GM12878 (cell line): ENCODE data around the gene GALNTL6. TPM values are rescaled to one million over a fixed set of nuclear protein-coding genes. Genes with fewer than 3 reads are reported as not detected.

ENCODE experiments used
- ATAC-seq: fragments of 200-7000 bp; cut with Tn5 transposase; 3 replicates; pipeline ENCODE4 v1.9.1; 2020; ENCODE audit warnings: mild to moderate bottlenecking, moderate library complexity
- BruUV-seq: library from RNA; stranded (reverse); fragments of 400-500 nt; replicated peaks from 2 replicates; lab custom pipeline; 2021; lab: Mats Ljungman, UMichigan
- CTCF ChIA-PET: fragments of 300-600 bp; sonication (Branson Sonifier 250); formaldehyde crosslinking; extraction: SDS; loops from one replicate; lab custom pipeline; 2021; ENCODE audit warnings: inconsistent platforms; lab: Yijun Ruan, JAX
- POLR2A ChIA-PET: fragments of 350-600 bp; formaldehyde crosslinking; extraction: SDS; loops from one replicate; lab custom pipeline; 2021; ENCODE audit warnings: inconsistent platforms; lab: Charles Lee
- RAD21 ChIA-PET: fragments of 300-600 bp; sonication (Branson Sonifier 250); formaldehyde crosslinking; loops from one replicate; lab custom pipeline; 2023; ENCODE audit warnings: antibody characterized with exemption; ENCODE audit not compliant: unreplicated experiment; lab: Charles Lee
- SMC1A ChIA-PET: fragments of 300-600 bp; sonication (Branson Sonifier 250); formaldehyde crosslinking; loops from one replicate; lab custom pipeline; 2023; ENCODE audit not compliant: unreplicated experiment, uncharacterized antibody; lab: Charles Lee
- DNase-seq: peaks from one replicate; pipeline ENCODE4 v3.0.0-alpha.2; 2011; ENCODE audit warnings: low read depth, low spot score
- FAIRE-seq: peaks from 3 replicates; lab custom pipeline; 2011; peaks lifted over from hg19 to GRCh38; lab: Jason Lieb, UNC
- H2AFZ ChIP-seq: 2 replicates; pipeline ENCODE4 v1.6.0; 2011; ENCODE audit warnings: low read depth, low read length, control low read depth; ENCODE audit not compliant: control insufficient read depth
- H3K27ac ChIP-seq: 2 replicates; pipeline ENCODE4 v1.5.1; 2011; ENCODE audit warnings: control low read depth; ENCODE audit not compliant: control insufficient read depth, insufficient read depth
- H3K27me3 ChIP-seq, 2 experiments: replicated peaks in 1 of 2; 2 replicates each; pipeline versions ENCODE4 v1.6.0 to v1.6.1; 2011; ENCODE audit warnings: low read length in 1 of 2; ENCODE audit not compliant: control insufficient read depth in 2 of 2, insufficient read depth in 2 of 2
- H3K36me3 ChIP-seq, 2 experiments: 2 replicates each; pipeline ENCODE4 v1.5.1; 2011; ENCODE audit warnings: low read length in 1 of 2; ENCODE audit not compliant: control insufficient read depth in 2 of 2, insufficient read depth in 2 of 2
- H3K4me1 ChIP-seq: 2 replicates; pipeline ENCODE4 v1.6.1; 2011; ENCODE audit warnings: mild to moderate bottlenecking, low read length, moderate library complexity, mixed read lengths; ENCODE audit not compliant: control insufficient read depth, insufficient read depth
- H3K4me2 ChIP-seq: 2 replicates; pipeline ENCODE4 v1.6.0; 2011; ENCODE audit warnings: control low read depth; ENCODE audit not compliant: control insufficient read depth, insufficient read depth
- H3K4me3 ChIP-seq: fragments of 200-600 bp; sonication (generic); 2 replicates; pipeline ENCODE4 v1.5.1; 2016
- H3K79me2 ChIP-seq: 2 replicates; pipeline ENCODE4 v1.6.0; 2011; ENCODE audit warnings: low read length; ENCODE audit not compliant: control insufficient read depth, insufficient read depth
- H3K9ac ChIP-seq: 2 replicates; pipeline ENCODE4 v1.8.0; 2011; ENCODE audit warnings: low read length, control low read depth, mixed read lengths; ENCODE audit not compliant: control insufficient read depth, insufficient read depth
- H3K9me3 ChIP-seq: replicated peaks from 3 replicates; pipeline ENCODE4 v1.5.1; 2011; ENCODE audit warnings: mild to moderate bottlenecking, low read length; ENCODE audit not compliant: control insufficient read depth, insufficient read depth
- H4K20me1 ChIP-seq: 2 replicates; pipeline ENCODE4 v1.6.0; 2011; ENCODE audit not compliant: control insufficient read depth, insufficient read depth
- CHD2 ChIP-seq: IDR thresholded peaks from 2 replicates; pipeline ENCODE4 v1.6.1; 2011; ENCODE audit warnings: low read depth, low read length, improper control_type of control experiment, borderline replicate concordance
- CREB1 ChIP-seq: IDR thresholded peaks from 2 replicates; pipeline ENCODE4 v1.6.1; 2012; ENCODE audit warnings: low read depth, mild to moderate bottlenecking, inconsistent platforms
- E2F8 ChIP-seq: fragments of 450-650 bp; IDR thresholded peaks from 2 replicates; pipeline ENCODE4 v1.6.1; 2018; ENCODE audit warnings: mild to moderate bottlenecking, low read depth, moderate library complexity; ENCODE audit not compliant: partially characterized antibody
- LARP7 ChIP-seq: fragments of 450-650 bp; IDR thresholded peaks from 2 replicates; pipeline ENCODE4 v1.6.1; 2017; ENCODE audit warnings: mild to moderate bottlenecking
- PAX8 ChIP-seq: fragments of 450-650 bp; IDR thresholded peaks from 2 replicates; pipeline ENCODE4 v1.6.1; 2017; ENCODE audit warnings: mild to moderate bottlenecking, moderate library complexity
- RELA ChIP-seq: fragments of 450-650 bp; IDR thresholded peaks from 2 replicates; pipeline ENCODE4 v1.8.0; 2014; ENCODE audit warnings: borderline replicate concordance; ENCODE audit not compliant: partially characterized antibody
- SP1 ChIP-seq: IDR thresholded peaks from one replicate; pipeline ENCODE4 v1.6.1; 2011; ENCODE audit warnings: low read depth, low read length
- ZNF384 ChIP-seq: IDR thresholded peaks from 2 replicates; pipeline ENCODE4 v1.6.1; 2012; ENCODE audit warnings: low read depth, mild to moderate bottlenecking, low read length, improper control_type of control experiment, borderline replicate concordance
- ZZZ3 ChIP-seq: IDR thresholded peaks from 2 replicates; pipeline ENCODE4 v1.6.1; 2011; ENCODE audit warnings: low read depth; ENCODE audit not compliant: control insufficient read depth, insufficient read length
- in situ Hi-C: fragments of 300-500 bp; cut with MboI; formaldehyde crosslinking; loops from 9 replicates; pipeline ENCODE4 v1.14.3; 2018; ENCODE audit warnings: mixed read lengths
- intact Hi-C: fragments of 100-400 bp; cut with micrococcal nuclease; formaldehyde crosslinking; loops from one replicate; pipeline ENCODE4 v1.14.2; 2022; ENCODE audit not compliant: unreplicated experiment
- polyA plus RNA-seq, 11 experiments: library from polyadenylated mRNA; depleted of rRNA in 4 of 11; unstranded in 6 of 11; stranded (reverse) in 5 of 11; fragments of >200 nt; fragmentation: Nextera tagmentation in 4 of 11; fragmentation: Illumina TruSeq in 1 of 11; extraction: Ambion mirVana in 4 of 11; extraction: Trizol in 1 of 11; gene quantifications; 1 replicate in 1 of 11; 2 replicates in 10 of 11; pipeline versions ENCODE4 v1.2.1 to v1.2.3, GENCODE V29; 2011 to 2016; ENCODE audit warnings: inconsistent platforms in 2 of 11, missing spikeins in 2 of 11, low read depth in 1 of 11
- total RNA-seq, 4 experiments: library from RNA; depleted of rRNA in 3 of 4; stranded (reverse); fragments of >200 nt in 3 of 4; fragmentation: Illumina TruSeq in 1 of 4; extraction: Trizol in 1 of 4; gene quantifications; 2 replicates each; pipeline versions ENCODE4 v1.2.1 to v1.2.3, GENCODE V29; 2013 to 2021

Gene GALNTL6
- total and polyA plus RNA-seq, 10 of the 15 experiments (the other 5 are each of a cell fraction or from before 2014, with no cell fraction given) = 0.01 to 0.29 TPM; not detected in 8

DNA sequence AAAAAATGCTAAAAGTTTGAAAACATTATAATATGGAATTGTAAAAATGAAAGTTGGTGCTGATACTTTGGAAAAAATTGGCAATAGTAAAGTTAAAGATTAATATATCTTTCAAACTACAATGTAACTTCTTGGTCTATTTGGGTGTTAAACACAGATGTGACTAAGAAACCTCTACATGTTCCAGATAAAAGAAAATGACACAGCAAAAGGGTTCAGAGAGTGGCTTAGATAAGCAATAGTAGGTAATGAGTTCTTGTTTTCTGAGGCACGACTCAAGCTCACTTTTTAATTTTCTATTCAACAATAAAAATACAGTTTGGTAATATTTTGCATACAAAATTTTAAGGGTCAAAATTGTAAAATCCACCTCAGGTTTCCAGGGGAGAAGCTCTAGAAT is 292.7 kb downstream of the GALNTL6 start (continued):
- TF ChIP-seq ZNF384 = no peak

GRCh38 chr4:172109466-172109865 is 296.3 kb downstream of the GALNTL6 start:
- in situ Hi-C loops = no loop called here
- no peak overlapping the region for H3K4me3 ChIP-seq
- BruUV-seq = no TSS peak
- H3K79me2 ChIP-seq = no peaks in the 10 kb centered on the region
- ChIA-PET POLR2A (no interaction called here), CTCF (no interaction called here), SMC1A (no interaction called here), RAD21 (no interaction called here)
- no peak overlapping the region for H3K27ac ChIP-seq
- no peaks in the 10 kb centered on the region for H3K9me3 ChIP-seq
- no peak for DNase-seq
- H3K36me3 ChIP-seq = no peaks in the 10 kb centered on the region
- H2AFZ ChIP-seq = no peak overlapping the region
- intact Hi-C loops = no loop called here
- FAIRE-seq = no peak
- ATAC-seq = no peak
- no peaks in the 10 kb centered on the region for H3K27me3 ChIP-seq
- H3K4me1 ChIP-seq = no peaks in the 10 kb centered on the region
- H3K4me2 ChIP-seq = no peak overlapping the region
- TF ChIP-seq E2F8 (no peak), CREB1 (no peak), RELA (no peak), CHD2 (no peak), ZZZ3 (no peak), SP1 (no peak), PAX8 (no peak), LARP7 (no peak)
- H4K20me1 ChIP-seq = no peaks in the 10 kb centered on the region
- no peak overlapping the region for H3K9ac ChIP-seq
